NCI-H748 (cell line): Measurements from ENCODE around the gene EPHA6.
"Not testable (repeated sequence)": the region's sequence is repeated elsewhere in the genome, so short reads cannot be mapped to it uniquely, and the experiment has no call there.

ENCODE experiments used
- DNase-seq: peaks from one replicate; lab custom pipeline; 2025; ENCODE audit not compliant: unreplicated experiment; lab: John Stamatoyannopoulos, UW

The EPHA6 gene

GRCh38 chr3:96900566-96900965, 86.2 kb downstream of the EPHA6 start:
- no peak for DNase-seq

- no peak for DNase-seq
Measured at GRCh38 chr3:96915445-96915844, 101.1 kb downstream of the EPHA6 start.

GRCh38 chr3:96931119-96931862, 116.9 kb downstream of the EPHA6 start:
- peak; percentile 69 for DNase-seq

DNA sequence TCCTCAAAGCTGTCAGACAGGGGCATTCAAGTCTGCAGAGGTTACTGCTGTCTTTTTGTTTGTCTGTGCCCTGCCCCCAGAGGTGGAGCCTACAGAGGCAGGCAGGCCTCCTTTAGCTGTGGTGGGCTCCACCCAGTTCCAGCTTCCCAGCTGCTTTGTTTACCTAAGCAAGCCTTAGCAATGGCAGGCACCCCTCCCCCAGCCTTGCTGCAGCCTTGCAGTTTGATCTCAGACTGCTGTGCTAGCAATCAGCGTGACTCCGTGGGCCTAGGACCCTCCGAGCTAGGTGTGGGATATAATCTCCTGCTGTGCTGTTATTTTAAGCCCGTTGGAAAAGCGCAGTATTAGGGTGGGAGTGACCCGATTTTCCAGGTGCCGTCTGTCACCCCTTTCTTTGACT, 127.7 kb downstream of the EPHA6 start:
- not testable (repeated sequence) for DNase-seq

DNA sequence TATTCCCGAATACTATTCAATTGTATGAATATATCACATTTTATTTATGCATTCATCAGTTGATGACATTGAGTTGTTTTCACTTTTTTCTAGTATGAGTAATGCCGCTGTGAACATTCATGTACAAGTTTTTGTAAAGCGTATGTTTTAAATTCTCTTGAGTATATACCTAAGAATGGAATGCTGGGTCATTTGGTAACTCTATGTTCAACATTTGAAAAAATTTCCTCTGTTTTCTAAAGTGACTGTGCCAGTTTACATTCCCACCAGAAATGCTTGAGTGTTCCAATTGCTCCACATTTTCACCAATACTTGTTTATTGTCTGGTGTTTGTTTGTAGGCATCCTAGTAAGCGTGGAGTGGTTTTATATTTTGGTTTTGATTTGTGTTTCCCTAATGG, 144.5 kb downstream of the EPHA6 start:
- DNase-seq = no peak

DNA sequence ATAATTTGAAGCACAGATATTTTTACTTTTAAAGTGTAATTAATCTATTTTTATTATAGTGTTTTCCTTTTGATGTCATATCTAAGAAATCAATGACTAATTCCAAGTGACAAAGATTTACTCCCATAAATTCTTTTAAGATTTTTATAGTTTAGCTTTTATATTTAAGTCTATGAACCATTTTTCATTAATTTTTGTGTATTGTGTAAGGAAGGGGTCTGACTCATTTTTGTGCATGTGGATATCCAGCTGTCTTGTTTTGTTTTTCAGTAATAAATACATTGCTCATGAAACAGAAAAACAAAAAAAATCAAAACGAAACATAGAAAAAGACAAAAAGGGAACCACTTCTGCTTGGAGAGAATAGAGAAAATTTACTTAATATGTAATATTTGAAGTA, 145.1 kb downstream of the EPHA6 start:
- DNase-seq = no peak

- DNase-seq = no peak
Measured at GRCh38 chr3:96959901-96960641, 145.7 kb downstream of the EPHA6 start.

- DNase-seq = no peak
Measured at GRCh38 chr3:96960661-96961330, 146.4 kb downstream of the EPHA6 start.

DNA sequence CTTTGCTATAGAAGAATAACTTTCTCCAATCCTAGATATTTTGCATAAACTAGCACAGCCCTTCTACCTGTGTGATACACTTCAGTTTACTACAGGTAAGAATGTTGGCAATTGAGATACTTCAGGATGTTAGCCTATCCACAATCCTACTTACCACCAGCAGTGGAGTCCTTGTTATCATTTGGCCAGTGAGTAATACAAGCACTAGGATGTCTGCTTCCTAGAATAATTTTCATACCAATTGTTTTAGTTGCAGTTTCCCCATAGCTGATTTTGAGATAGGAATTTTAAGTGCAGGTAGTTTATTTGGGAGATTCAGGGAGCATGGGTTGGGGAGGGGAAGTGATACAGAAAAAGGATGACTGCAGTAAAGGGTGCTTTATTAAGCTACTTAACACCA, 147.2 kb downstream of the EPHA6 start:
- no peak for DNase-seq

DNA sequence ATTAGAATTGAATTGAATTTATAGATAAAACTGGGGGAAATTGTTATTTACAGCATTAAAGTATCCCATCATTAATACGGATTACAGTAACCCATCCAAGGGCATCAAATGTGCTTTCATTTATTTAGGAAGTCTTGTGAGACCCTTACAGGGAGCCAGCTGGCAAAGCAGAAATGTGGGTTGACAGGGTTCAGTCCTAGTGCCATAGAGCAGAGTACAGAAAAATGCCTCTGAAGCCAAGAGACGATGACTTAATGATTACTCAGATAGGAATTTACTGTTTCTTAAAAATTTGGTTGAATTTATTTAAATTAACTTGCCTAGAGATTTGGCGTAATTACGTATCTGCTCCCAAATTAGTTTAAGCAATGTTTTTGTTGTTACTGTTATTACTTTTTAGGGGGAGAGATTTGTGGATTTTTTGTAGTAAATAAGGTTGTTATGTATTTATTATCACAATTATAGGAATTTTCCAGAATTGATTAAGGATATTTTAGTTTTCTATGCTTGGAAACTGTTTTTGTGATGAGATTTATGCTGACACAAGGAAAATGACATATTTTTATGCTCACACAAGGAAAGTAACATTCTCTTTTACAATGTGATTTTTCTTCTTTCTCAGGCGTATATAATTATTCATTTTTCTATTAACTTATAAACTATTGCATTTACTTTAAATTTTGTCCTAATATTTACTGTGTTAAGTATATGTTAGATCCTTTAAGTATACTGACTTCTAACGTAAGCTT, 152.0 kb downstream of the EPHA6 start:
- DNase-seq = no peak

DNA sequence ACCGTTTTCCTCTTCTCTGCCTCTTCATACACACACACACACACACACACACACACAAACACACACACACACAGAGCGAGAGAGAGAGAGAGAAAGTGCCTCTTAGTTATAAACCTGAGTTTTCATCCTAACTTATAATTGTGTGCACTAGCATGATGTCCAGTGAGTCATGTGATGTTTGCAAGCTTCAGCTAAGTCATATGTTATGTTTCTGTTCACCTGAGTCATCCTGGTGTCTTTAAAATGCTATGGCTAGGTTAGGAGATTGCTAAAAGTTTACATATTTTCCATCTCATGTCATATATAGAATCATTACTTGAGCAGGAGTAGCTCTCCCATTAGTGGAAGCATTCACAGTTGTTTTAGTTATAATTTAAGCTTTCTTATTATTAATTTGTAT, 155.8 kb downstream of the EPHA6 start:
- no peak for DNase-seq

- no peak for DNase-seq
Measured at GRCh38 chr3:96977671-96978070, 163.3 kb downstream of the EPHA6 start.

DNA sequence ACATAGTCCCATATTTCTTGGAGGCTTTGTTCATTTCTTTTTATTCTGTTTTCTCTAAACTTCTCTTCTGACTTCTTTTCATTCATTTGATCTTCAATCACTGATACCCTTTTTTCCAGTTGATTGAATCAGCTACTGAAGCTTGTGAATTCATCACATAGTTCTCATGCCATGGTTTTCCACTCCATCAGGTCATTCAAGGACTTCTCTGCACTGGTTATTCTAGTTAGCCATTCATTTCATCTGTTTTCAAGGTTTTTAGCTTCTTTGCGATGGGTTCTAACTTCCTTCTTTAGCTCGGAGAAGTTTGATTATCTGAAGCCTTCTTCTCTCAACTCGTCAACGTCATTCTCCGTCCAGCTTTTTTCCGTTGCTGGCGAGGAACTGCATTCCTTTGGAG, 169.3 kb downstream of the EPHA6 start:
- DNase-seq = not testable (repeated sequence)

GRCh38 chr3:96986241-96986640, 171.8 kb downstream of the EPHA6 start:
- no peak for DNase-seq

DNA sequence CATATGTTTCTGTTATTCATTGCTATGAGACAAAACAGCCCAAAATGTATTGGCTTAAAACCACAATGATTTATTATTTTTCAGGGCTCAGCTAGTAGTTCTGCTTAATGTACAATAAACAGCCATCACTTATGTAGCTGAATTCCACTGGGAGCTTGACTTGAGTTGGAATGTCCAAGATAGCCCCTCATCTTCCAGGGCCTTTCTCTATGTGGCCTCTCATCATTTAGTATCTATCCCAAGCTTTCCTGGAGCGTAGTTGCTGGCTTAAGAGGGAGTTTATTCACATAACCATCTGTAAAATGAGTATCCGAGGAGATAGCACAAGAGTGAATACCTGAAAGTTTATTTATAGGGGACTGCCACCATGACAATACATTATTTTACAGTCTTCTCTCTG, 176.8 kb downstream of the EPHA6 start:
- DNase-seq = no peak

DNA sequence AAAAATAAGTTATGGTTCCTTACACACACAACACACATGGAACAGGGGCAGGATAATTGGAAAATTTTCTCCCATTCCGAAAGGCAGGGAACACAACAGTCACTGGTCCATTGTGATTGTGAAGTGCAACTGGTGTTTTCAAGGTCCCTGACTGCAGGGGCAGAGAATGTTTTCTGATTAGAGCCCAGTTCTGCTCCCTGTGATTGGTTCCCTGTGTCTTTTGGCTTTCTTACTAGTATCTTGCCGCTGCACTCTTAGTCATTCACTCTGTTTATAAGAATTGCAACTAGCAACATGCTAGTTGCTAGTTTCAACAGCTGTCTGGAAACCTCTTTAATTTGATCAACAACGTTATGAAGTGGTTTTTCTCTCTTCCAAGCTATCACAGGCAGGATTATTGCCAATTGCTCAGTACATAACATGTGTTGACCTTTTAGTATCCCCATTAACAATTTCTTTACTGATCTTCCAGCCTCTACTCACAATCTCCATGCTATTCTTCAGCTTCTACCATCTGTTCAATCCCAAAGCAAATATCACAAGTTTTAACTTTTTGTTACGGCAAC, 177.5 kb downstream of the EPHA6 start:
- DNase-seq = no peak

DNA sequence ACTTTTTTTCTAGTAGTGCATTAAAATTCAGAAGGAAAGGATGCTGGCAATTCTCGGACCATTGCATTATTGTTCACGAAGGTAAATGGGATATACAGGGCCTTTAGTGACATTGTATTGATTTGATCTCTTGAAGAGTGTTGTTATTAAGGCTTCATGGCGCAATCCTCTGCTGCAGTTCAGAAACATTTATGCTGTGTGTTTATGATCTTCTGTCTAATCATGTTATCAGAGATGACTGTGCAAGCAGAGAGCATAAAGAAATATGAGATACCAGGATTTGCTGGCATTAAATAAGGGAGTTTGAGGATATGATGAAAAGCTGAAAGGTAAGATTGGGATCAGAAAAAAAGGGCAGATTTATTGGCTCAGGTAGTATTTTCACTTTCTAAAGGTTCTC, 180.6 kb downstream of the EPHA6 start:
- no peak for DNase-seq

- no peak for DNase-seq
Measured at GRCh38 chr3:96996009-96996408, 181.6 kb downstream of the EPHA6 start.

GRCh38 chr3:97001611-97002010, 187.2 kb downstream of the EPHA6 start:
- no peak for DNase-seq

DNA sequence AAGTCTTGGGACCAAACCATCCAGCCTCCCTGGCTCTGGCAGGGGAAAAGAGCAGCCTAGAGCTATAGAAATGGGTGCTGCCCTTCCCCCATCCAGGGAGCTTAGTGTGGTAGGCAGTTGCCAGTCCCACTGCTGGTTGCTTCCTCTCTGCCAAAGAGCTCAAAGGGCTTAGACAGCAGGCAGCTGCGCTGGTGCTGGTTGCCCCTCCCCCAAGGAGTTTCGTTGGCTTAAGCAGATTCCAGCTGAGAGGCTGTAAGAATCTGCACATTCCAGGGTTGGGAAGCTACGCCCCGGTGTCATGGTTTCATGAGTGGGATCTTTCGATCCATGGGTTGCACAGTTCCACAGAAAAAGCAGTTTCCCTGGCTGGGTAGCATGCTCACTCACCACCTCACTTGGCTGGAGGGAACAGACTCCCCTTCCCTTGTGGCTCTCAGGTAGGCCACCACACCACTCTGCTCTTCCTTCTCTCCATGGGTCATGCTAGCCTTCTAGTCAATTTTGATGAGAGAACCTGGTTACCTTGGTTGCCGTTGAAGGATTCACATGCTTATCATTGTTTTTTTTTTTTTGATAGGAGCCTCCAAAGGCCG, 195.1 kb downstream of the EPHA6 start:
- DNase-seq = no peak
